ENCODE results near the gene PMM2. TPM values are rescaled to one million over a fixed set of nuclear protein-coding genes. Genes with fewer than 3 reads are reported as not detected.

PMM2 gene
- total RNA-seq, 1 donor: 42.7 TPM

DNA sequence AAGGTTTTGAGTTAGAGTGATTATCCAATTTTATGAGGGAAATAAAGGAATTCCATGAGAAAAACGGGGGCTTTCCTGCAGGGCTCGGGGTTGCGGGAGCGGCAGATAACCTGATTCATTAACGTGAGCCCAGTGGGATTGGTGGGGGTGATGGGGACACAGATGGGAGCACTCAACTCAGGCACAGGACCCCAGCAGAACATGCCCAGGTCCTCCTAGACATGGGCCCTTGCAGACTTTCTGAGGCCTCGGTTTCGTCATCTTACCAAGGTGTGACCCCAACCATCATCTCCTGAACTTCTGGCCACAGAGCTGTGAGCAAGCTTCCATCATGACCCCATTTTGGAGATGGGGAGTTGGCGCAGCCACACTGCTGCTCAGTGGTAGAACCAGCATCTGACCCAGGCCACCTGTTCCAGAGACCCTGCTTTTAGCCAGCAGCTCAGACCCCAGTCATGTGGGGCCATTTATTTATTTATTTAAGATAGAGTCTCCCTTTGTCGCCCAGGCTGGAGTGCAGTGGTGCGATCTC is 48.8 kb downstream of the PMM2 start:
- Histone ChIP-seq H3K9me3 (ENCODE audit: low read depth, low read length) (no peaks in the 10 kb centered on the region), H3K4me3 (ENCODE audit: insufficient read depth, low read length) (no peak overlapping the region), H3K27ac (ENCODE audit: low read depth, low read length) (no peak overlapping the region), H3K36me3 (ENCODE audit: insufficient read depth, low read length) (peaks cover 47% of the 10 kb centered on the region), H4K20me1 (ENCODE audit: insufficient read depth, low read length) (peaks cover 37% of the 10 kb centered on the region), H3K79me2 (ENCODE audit: insufficient read depth, low read length) (peaks cover 34% of the 10 kb centered on the region), H3K4me1 (ENCODE audit: insufficient read depth, low read length) (peaks cover 34% of the 10 kb centered on the region), H2AFZ (ENCODE audit: low read length) (no peak overlapping the region), H3K4me2 (ENCODE audit: insufficient read depth, low read length) (no peak overlapping the region), H3K27me3 (ENCODE audit: insufficient read depth, low read length) (no peaks in the 10 kb centered on the region)
- TF ChIP-seq, protein P1, sequence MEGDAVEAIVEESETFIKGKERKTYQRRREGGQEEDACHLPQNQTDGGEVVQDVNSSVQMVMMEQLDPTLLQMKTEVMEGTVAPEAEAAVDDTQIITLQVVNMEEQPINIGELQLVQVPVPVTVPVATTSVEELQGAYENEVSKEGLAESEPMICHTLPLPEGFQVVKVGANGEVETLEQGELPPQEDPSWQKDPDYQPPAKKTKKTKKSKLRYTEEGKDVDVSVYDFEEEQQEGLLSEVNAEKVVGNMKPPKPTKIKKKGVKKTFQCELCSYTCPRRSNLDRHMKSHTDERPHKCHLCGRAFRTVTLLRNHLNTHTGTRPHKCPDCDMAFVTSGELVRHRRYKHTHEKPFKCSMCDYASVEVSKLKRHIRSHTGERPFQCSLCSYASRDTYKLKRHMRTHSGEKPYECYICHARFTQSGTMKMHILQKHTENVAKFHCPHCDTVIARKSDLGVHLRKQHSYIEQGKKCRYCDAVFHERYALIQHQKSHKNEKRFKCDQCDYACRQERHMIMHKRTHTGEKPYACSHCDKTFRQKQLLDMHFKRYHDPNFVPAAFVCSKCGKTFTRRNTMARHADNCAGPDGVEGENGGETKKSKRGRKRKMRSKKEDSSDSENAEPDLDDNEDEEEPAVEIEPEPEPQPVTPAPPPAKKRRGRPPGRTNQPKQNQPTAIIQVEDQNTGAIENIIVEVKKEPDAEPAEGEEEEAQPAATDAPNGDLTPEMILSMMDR (IDR thresholded peaks at IDR 0.05; ENCODE audit: extremely low read depth, low read depth, low read length): no peak
- DNase-seq (ENCODE audit: insufficient read length, low spot score, missing footprints): no peak

DNA sequence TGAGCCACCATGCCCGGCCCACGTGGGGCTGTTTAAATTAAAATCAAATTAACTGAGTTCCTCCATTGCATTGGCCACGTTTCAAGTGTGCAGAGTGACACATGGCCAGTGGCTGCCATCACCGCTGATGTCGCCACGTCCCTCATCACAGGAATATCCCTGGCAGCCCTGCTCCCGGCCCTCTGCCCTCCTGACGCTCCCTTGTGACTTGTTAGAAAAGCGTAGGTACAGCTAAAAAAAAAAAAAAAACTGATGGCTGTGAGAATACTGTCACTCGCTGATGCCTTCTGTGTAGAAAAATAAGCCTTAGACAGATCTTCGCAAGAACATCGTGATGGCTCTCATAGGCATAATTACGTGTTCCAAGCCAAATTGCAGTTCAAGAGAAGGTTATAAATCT is 49.5 kb downstream of the PMM2 start:
- no peaks in the 10 kb centered on the region for H3K27me3 ChIP-seq (ENCODE audit: insufficient read depth, low read length)
- H3K4me1 ChIP-seq (ENCODE audit: insufficient read depth, low read length): peaks cover 32% of the 10 kb centered on the region
- DNase-seq (ENCODE audit: insufficient read length, low spot score, missing footprints): no peak
- H3K27ac ChIP-seq (ENCODE audit: low read depth, low read length): no peak overlapping the region
- H3K4me2 ChIP-seq (ENCODE audit: insufficient read depth, low read length): no peak overlapping the region
- peaks cover 34% of the 10 kb centered on the region for H3K79me2 ChIP-seq (ENCODE audit: insufficient read depth, low read length)
- H2AFZ ChIP-seq (ENCODE audit: low read length): no peak overlapping the region
- H4K20me1 ChIP-seq (ENCODE audit: insufficient read depth, low read length): peaks cover 37% of the 10 kb centered on the region
- H3K4me3 ChIP-seq (ENCODE audit: insufficient read depth, low read length): no peak overlapping the region
- TF ChIP-seq, protein P1 (IDR thresholded peaks at IDR 0.05; ENCODE audit: extremely low read depth, low read depth, low read length): no peak
- H3K36me3 ChIP-seq (ENCODE audit: insufficient read depth, low read length): peaks cover 53% of the 10 kb centered on the region
- no peaks in the 10 kb centered on the region for H3K9me3 ChIP-seq (ENCODE audit: low read depth, low read length)

DNA sequence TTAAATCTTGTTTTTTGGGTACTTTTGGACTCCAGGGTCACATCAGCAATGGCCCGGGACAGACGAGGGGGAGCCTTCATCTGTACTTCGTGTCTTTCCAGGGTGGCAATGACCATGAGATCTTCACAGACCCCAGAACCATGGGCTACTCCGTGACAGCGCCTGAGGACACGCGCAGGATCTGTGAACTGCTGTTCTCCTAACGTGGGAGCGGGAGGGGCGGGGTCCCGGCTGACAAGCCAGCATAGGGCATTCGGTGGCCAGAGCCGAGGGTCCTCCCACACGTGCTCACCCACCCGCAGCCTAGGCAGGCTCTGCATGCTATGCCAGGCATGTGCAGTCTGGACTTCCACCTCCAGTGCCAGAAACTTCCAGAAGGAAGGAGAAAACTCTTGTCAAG is 50.0 kb downstream of the PMM2 start:
- TF ChIP-seq, protein P1 (IDR thresholded peaks at IDR 0.05; ENCODE audit: extremely low read depth, low read depth, low read length): no peak

DNA sequence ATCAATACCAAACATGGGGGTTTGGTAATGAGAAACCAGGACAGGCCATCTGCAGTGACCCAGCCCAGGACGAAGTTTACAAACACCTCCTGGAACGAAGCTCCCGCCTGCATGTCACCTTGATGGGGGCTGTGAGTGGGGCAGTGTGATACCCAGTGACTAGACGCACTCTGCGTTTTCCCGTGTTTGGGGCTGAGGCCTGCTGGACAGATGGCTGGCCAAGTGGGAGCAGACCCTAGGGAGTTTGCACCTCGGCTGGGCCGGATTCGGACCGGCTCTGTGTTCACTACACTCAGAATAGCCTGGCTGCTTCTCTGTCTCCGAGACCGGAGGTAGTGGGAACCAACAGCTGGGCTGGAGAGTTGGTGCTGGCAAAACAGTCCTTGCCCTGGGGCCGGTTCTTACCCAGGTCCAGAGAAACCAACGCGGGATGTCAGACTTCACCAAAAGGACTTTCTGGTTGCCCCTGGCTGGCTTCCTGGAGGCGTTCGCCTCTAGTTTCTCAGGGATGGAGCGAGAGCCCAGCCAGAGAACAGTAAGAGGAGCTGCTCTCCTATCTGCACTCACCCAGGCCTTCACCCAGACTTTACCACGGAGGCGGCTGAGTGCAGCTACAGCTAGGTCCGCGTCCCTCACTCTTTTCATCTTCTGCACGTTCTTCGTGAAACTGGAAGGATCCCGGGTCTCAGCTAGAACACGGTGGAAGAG is 50.7 kb downstream of the PMM2 start:
- H3K27ac ChIP-seq (ENCODE audit: low read depth, low read length): peak overlapping the region; percentile 88
- H3K4me3 ChIP-seq (ENCODE audit: insufficient read depth, low read length): no peak overlapping the region
- TF ChIP-seq, protein P1 (IDR thresholded peaks at IDR 0.05; ENCODE audit: extremely low read depth, low read depth, low read length): no peak
- H2AFZ ChIP-seq (ENCODE audit: low read length): no peak overlapping the region
- H3K9me3 ChIP-seq (ENCODE audit: low read depth, low read length): no peaks in the 10 kb centered on the region
- peaks cover 26% of the 10 kb centered on the region for H3K4me1 ChIP-seq (ENCODE audit: insufficient read depth, low read length)
- H3K27me3 ChIP-seq (ENCODE audit: insufficient read depth, low read length): no peaks in the 10 kb centered on the region
- peaks cover 32% of the 10 kb centered on the region for H3K79me2 ChIP-seq (ENCODE audit: insufficient read depth, low read length)
- H4K20me1 ChIP-seq (ENCODE audit: insufficient read depth, low read length): peaks cover 37% of the 10 kb centered on the region
- DNase-seq (ENCODE audit: insufficient read length, low spot score, missing footprints): no peak
- peak overlapping the region; percentile 62 for H3K4me2 ChIP-seq (ENCODE audit: insufficient read depth, low read length)
- peaks cover 66% of the 10 kb centered on the region for H3K36me3 ChIP-seq (ENCODE audit: insufficient read depth, low read length)

More for the DNA sequence above, 50.0 kb downstream of the PMM2 start:
- Histone ChIP-seq H4K20me1 (ENCODE audit: insufficient read depth, low read length) (peaks cover 37% of the 10 kb centered on the region), H2AFZ (ENCODE audit: low read length) (no peak overlapping the region), H3K4me1 (ENCODE audit: insufficient read depth, low read length) (peaks cover 29% of the 10 kb centered on the region), H3K9me3 (ENCODE audit: low read depth, low read length) (no peaks in the 10 kb centered on the region), H3K4me3 (ENCODE audit: insufficient read depth, low read length) (no peak overlapping the region), H3K36me3 (ENCODE audit: insufficient read depth, low read length) (peaks cover 58% of the 10 kb centered on the region), H3K27ac (ENCODE audit: low read depth, low read length) (no peak overlapping the region), H3K4me2 (ENCODE audit: insufficient read depth, low read length) (no peak overlapping the region), H3K79me2 (ENCODE audit: insufficient read depth, low read length) (peaks cover 34% of the 10 kb centered on the region), H3K27me3 (ENCODE audit: insufficient read depth, low read length) (no peaks in the 10 kb centered on the region)
- DNase-seq (ENCODE audit: insufficient read length, low spot score, missing footprints): peak; percentile 67
